T-helper 9 cell (primary cell): ENCODE results near the gene A2M.

Experiments used
- DNase-seq: peaks from one replicate; pipeline ENCODE4 v3.0.0-alpha.2; 2020

Gene A2M

DNA sequence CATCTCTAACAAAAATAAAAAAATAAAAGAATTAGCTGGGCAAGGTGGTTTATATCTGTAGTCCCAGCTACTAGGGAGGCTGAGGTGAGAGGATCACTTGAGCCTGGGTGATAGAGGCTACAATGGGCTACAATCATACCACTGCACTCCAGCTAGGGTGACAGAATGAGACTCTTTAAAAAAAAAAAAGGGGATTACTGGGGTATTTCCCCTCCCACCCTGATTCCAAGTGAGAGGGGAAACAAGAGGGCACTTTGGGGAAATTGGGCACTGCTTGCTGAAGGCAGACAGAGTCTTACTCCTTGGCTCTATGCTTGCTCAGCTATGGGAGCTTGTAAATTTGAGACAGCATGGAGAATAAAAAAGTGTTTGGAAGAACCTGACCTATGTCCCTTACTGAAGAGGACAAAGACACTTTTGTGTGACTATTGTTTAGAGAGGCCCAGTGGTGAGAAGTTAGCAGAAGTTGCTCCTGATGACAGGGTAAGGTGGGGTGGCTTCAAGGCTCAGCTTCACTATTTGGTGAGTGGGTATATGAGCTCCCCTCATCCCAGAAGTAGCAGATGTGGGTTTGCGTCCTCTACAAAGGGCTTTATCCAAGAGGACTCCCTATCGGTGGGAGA, 82.3 kb downstream of the A2M start:
- no peak for DNase-seq

DNA sequence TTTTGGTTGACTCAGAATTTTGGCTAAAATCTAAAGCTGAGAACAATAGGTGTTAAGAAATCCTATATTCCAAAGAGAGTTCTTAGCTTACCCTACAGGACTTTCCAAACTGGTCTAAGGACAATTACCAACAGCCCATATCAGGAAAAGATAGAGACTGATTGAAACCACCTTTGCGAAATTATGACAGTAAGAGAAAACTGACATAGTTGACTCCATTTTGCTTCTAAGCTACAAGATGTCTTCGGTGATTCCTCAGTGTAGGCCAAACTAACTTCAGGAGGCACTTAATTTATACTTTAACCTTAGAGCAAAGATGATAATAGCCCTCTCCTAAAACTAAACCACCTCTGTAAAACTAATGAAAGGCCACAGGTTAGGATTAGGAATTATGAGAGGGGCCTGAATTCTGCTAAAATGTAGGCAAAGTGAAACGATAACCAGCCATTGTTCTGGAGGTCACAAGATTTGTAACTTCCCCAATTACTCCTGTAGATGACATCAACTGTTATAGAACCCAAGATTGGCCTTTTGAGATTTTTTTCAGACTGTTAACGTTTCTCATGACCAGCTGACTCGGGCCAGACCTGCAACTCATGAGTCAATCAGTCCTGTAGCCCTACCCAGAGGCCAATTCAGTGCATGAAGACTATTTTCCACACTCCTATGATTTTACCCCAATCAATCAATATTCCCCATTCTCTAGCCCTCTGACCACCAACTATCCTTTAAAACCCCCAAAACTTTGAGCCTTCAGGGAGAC, 83.3 kb downstream of the A2M start:
- DNase-seq, result no peak

DNA sequence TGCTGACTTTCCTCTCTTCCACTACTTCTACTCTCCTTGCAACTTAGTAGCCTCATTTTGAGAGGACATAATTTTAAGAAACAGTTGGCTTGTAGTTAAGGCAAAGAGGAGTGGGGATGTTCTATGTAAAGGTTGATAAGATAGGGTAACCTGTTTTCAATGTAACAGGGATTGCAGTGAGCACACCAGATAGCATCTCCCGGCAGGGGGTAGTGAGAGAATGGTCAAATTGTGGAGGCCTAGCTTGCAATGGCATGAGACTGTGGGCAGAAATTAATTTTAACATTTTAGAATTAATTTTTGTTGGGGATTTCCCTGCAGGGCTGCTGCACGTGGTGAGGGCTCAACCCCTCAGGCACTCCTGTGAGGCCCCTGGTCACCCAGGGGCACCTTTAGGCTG, 84.9 kb downstream of the A2M start:
- DNase-seq, result no peak

DNA sequence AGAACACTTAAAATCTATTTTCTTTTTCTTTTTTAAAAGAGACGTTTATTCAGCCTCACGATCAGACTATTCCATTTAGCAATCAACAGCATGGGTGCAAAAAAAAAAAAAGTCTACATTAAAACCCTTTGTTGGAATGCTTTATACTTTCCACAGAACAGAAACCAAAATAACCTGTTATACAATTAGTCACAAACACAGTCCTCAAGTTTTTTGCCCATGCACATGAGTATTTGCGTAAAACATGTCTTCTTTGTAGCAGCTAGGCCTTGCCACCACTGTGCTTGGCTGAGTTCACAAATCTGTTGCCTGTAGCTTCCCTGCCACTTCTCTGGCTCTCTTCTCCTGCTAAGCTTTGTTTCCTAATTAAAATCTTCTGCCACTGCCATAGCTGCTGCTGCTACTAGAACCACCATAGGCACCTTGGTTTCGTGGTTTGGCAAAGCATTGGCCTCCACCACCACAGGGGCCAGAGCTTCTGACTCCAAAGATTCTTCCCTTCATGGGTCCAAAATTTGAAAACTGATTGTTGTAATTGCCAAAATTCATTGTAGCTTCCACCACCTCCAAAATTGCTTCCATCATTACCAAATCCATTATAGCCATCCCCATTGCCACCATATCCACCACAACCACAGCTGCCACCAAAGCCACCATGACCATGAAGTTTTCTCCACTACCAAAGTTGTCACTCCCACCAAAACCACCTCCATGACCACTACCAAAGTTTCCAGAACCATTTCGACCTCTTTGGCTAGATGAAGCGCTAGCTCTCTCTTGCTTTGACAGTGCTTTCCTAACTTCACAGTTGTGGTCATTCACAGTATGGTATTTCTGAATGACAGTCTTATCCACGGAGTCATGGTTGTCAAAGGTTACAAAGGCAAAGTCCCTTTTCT, 88.3 kb downstream of the A2M start:
- no peak for DNase-seq

DNA sequence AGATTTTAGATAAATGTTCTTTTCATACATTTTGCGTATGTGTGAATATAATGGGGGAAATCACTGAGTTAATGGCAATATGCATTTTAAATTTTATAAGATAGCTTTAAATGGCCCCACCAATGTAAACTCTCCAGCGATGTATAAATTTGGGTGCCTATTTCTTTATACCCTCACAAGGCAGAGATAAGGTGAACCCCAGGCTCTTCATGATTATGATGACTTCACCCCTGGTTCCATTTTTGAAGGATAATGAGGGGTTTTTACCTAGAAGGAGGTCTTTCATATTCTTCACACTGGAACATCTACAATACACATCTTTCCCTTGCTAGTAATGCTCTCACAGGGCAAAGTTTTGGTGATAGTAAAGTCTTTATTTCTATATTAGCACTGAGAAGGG, 91.2 kb downstream of the A2M start:
- no peak for DNase-seq

DNA sequence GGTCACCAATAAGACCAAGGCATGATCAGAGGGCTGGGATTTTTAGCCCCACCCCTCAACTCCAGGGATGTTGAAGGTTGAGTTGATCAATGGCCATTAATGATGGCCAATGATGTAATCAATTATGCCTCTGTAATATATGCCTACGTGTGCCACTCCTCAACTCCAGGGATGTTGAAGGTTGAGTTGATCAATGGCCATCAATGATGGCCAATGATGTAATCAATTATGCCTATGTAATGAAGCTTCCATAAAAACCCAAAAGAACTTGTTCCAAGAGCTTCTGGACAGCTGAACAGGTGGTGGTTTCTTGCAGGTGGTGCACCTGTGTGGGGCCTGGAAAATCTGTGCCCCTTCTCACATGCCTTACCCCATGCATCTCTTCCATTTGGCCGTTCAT, 93.1 kb downstream of the A2M start:
- DNase-seq, result no peak
